Small intestine (tissue), 7 donors: ENCODE measurements around the gene RAB2B. TPM values are rescaled to one million over a fixed set of nuclear protein-coding genes. Genes with fewer than 3 reads are reported as not detected.
A peak's percentile ranks its signal among the peaks of the same experiment; 100 is the strongest.

ENCODE experiments used
- DNase-seq, 2 donors: peaks; one replicate each; pipeline versions ENCODE4 v3.0.0 to v3.0.0-alpha.2; 2013
- FAIRE-seq: peaks from 2 replicates; lab custom pipeline; 2012; peaks lifted over from hg19 to GRCh38; lab: Jason Lieb, UNC
- H3K27ac ChIP-seq, 3 donors: one replicate each; pipeline ENCODE4 v1.5.1; 2013; ENCODE audit warnings: low read length in 2 of 3, mild to moderate bottlenecking in 2 of 3, control low read depth in 1 of 3, inconsistent platforms in 1 of 3, low read depth in 1 of 3, moderate library complexity in 1 of 3
- H3K27me3 ChIP-seq, 3 donors: one replicate each; pipeline ENCODE4 v1.6.1; 2013; ENCODE audit warnings: low read length in 3 of 3, inconsistent platforms in 1 of 3; ENCODE audit not compliant: control insufficient read depth in 3 of 3, insufficient read depth in 3 of 3
- H3K36me3 ChIP-seq, 3 donors: one replicate each; pipeline ENCODE4 v1.6.1; 2013; ENCODE audit warnings: low read length in 3 of 3, inconsistent platforms in 1 of 3, low read depth in 1 of 3, mild to moderate bottlenecking in 1 of 3, moderate library complexity in 1 of 3; ENCODE audit not compliant: control insufficient read depth in 3 of 3, insufficient read depth in 2 of 3
- H3K4me1 ChIP-seq, 3 donors: one replicate each; pipeline ENCODE4 v1.6.1; 2013; ENCODE audit warnings: low read length in 2 of 3, inconsistent platforms in 1 of 3, low read depth in 1 of 3, mild to moderate bottlenecking in 1 of 3, moderate library complexity in 1 of 3; ENCODE audit not compliant: control insufficient read depth in 3 of 3, insufficient read depth in 2 of 3
- H3K4me3 ChIP-seq, 3 donors: one replicate each; pipeline ENCODE4 v1.5.1; 2013; ENCODE audit warnings: low read length in 3 of 3, control low read depth in 1 of 3, inconsistent platforms in 1 of 3, low read depth in 1 of 3, mild to moderate bottlenecking in 1 of 3, moderate library complexity in 1 of 3
- H3K9me3 ChIP-seq, 2 donors: one replicate each; pipeline ENCODE4 v1.6.1; 2013; ENCODE audit warnings: low read depth in 1 of 2, low read length in 1 of 2; ENCODE audit not compliant: control insufficient read depth in 2 of 2, insufficient read depth in 1 of 2
- WGBS, 3 donors: extraction: QIAGEN DNeasy Blood & Tissue Kit; methylation state at CpG; one replicate each; pipeline ENCODE4 v1.1.7; 2013; 5-methylcytosine and 5-hydroxymethylcytosine counted together
- polyA plus RNA-seq, 4 donors: library from polyadenylated mRNA; stranded (reverse) in 3 of 4; unstranded in 1 of 4; fragments of 200-250 nt in 3 of 4; fragments of 120-200 nt in 1 of 4; gene quantifications; one replicate each; pipeline versions ENCODE4 v1.2.1 to v1.2.3, GENCODE V29; 2013
- donor health status: healthy with polysubstance abuse.
- donor health status: control.
- donor health status: control.
- donor health status: Bipolar disorder and iron deficiency.
- donor health status: healthy.

Gene RAB2B
- polyA plus RNA-seq, 4 donors, result 7.4 to 24.9 (median 8.0) TPM

GRCh38 chr14:21518725-21519124, 42.0 kb upstream of the RAB2B start:
- no peak for FAIRE-seq
- H3K9me3 ChIP-seq, result no peaks in the 10 kb centered on the region
- H3K36me3 ChIP-seq, result peaks cover 0 to 14% (median 0%) of the 10 kb centered on the region in 3 donors
- DNase-seq, result no peak
- 81 to 89% (median 81%) methylated on average over 2 of the region's 2 CpGs for WGBS, 3 donors
- no peaks in the 10 kb centered on the region for H3K4me1 ChIP-seq
- no peak overlapping the region for H3K27ac ChIP-seq
- H3K27me3 ChIP-seq, result no peaks in the 10 kb centered on the region
- no peak overlapping the region for H3K4me3 ChIP-seq

- H3K27me3 ChIP-seq, result no peaks in the 10 kb centered on the region
- WGBS, 3 donors, result 91 to 100% (median 93%) methylated on average over 1 of the region's 1 CpG
- no peak overlapping the region for H3K4me3 ChIP-seq
- DNase-seq (no peak), FAIRE-seq (no peak)
- H3K4me1 ChIP-seq, result peaks cover 2 to 8% (median 3%) of the 10 kb centered on the region in 3 donors
- H3K9me3 ChIP-seq, result no peaks in the 10 kb centered on the region
- H3K36me3 ChIP-seq, result no peaks in the 10 kb centered on the region
- H3K27ac ChIP-seq, result no peak overlapping the region
Measured at GRCh38 chr14:21514341-21514740, 37.6 kb upstream of the RAB2B start.

GRCh38 chr14:21510735-21511657, 34.2 kb upstream of the RAB2B start, which contains the start of gene METTL3:
TSS of gene METTL3 (minus strand) at chr14:21511340. CDS start at chr14:21511223, 117 bp downstream.
- WGBS, 3 donors, result 0% methylated on average over 53 of the region's 53 CpGs
- peaks cover 0 to 11% (median 2%) of the 10 kb centered on the region in 3 donors for H3K36me3 ChIP-seq
- peak; percentile 98 to 99 for DNase-seq
- H3K4me1 ChIP-seq, result peaks cover 2 to 8% (median 6%) of the 10 kb centered on the region in 3 donors
- no peak for FAIRE-seq
- peak within 1 kb of the TSS; percentile 85 to 94 (median 91) for H3K27ac ChIP-seq
- no peaks in the 10 kb centered on the region for H3K27me3 ChIP-seq
- H3K9me3 ChIP-seq, result no peaks in the 10 kb centered on the region
- peak within 1 kb of the TSS; percentile 77 to 83 (median 82) for H3K4me3 ChIP-seq

DNA sequence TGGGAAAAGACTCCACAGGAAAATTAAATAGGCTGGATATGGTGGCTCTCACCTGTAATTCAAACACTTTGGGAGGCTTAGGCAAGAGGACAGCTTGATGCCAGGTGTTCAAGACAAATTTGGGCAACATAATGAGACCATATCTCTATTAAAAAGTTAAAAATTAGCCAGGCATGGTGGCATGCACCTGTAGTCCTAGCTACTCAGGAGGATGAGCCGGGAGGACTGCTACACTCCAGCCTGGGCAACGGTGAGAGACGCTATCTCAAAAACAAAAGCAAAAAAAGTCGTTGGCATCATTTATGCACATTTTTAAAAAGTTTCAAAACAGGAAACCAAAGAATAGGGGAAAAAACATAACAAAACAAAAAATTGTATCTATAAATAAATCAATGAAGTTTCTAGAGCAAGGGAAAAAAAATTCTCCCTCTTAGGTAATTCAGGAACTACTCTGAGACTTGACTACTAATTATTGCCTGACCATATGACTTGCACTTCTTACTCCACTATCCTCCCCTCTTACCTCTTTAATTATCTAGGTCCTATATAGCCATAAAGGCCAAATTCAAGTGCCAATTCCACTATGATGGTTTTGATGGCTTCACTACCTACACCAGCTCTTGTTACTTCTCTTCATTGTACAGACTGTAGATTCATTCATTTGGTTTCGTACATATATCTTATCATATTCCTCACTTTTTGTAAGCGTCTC, 32.8 kb upstream of the RAB2B start:
- Histone ChIP-seq H3K27ac (no peak overlapping the region), H3K4me3 (peak overlapping the region in 1 of 3 donors; percentile 82), H3K36me3 (peaks cover 0 to 15% (median 2%) of the 10 kb centered on the region in 3 donors), H3K9me3 (no peaks in the 10 kb centered on the region), H3K4me1 (peaks cover 2 to 8% (median 6%) of the 10 kb centered on the region in 3 donors), H3K27me3 (no peaks in the 10 kb centered on the region)
- FAIRE-seq (no peak), DNase-seq (no peak)
- 64 to 72% (median 66%) methylated on average over 6 of the region's 6 CpGs for WGBS, 3 donors

DNA sequence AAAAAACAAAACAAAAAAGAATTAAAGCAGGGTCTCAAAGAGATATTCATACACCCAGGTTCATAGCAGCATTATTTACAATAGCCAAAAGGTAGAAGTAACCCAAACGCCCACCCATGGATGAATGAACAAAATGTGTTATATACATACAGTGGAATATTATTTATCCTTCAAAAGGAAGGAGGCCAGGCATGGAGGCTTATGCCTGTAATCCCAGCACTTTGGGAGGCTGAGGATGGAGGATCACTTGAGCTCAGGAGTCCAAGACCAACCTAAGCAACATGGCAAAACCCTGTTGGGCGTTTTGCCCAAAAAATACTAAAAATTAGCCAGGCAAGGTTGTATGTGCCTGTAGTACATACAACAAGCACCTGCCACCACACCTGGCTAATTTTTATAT, 29.8 kb upstream of the RAB2B start:
- Histone ChIP-seq H3K4me3 (no peak overlapping the region), H3K4me1 (peaks cover 2 to 8% (median 6%) of the 10 kb centered on the region in 3 donors), H3K36me3 (peaks cover 4 to 30% (median 6%) of the 10 kb centered on the region in 3 donors), H3K27me3 (no peaks in the 10 kb centered on the region), H3K27ac (no peak overlapping the region), H3K9me3 (no peaks in the 10 kb centered on the region)
- FAIRE-seq (no peak), DNase-seq (no peak)
- WGBS, 3 donors, result 91 to 95% (median 92%) methylated on average over 2 of the region's 2 CpGs

DNA sequence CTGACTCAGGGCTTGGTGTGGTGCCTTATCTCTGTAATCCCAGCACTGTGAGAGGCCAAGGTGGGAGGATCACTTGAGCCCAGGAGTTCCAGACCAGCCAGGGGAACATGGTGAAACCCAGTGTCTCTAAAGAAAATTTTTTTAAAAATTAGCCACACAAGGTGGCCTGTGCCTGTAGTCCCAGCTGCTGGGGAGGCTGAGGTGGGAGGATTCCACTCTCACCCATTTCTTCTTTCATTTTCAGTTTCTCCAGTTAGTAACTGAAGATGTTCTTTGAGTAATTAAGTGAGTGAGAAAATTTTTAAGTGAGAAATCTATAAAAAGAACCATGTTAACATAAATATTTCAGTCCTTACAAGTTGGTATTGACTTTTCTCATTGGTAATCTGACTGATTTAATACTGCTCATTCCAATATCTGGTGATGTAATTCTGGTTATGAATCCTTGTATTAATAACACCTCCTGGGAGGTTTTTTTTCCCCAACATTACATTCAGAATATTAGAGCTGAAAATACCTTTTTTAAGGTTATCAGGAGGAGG, 28.3 kb upstream of the RAB2B start:
- H3K4me3 ChIP-seq, result no peak overlapping the region
- no peaks in the 10 kb centered on the region for H3K9me3 ChIP-seq
- FAIRE-seq (no peak), DNase-seq (no peak)
- H3K27me3 ChIP-seq, result no peaks in the 10 kb centered on the region
- H3K36me3 ChIP-seq, result peaks cover 6 to 37% (median 6%) of the 10 kb centered on the region in 3 donors
- H3K4me1 ChIP-seq, result peaks cover under 1 to 7% (median 6%) of the 10 kb centered on the region in 3 donors
- no peak overlapping the region for H3K27ac ChIP-seq

DNA sequence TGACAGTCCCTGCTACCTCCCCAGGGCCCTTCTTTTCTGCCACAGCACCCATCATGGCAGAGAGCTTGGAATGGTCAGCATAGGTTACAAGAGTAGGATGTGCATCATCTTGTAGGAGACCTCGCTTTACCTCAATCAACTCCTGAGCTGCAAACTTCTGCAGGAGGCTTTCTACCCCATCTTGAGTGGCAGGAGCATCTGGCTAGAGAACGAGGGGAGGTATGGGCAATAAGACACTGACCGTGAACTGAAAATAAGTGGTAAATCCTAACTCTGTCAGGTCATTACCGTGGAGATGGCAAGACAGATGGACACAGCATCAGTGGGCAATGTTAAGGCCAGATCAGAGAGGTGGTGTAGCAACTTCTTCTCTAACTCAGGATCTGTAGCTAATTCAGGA, 26.6 kb upstream of the RAB2B start:
- no peak for DNase-seq
- no peak overlapping the region for H3K4me3 ChIP-seq

DNA sequence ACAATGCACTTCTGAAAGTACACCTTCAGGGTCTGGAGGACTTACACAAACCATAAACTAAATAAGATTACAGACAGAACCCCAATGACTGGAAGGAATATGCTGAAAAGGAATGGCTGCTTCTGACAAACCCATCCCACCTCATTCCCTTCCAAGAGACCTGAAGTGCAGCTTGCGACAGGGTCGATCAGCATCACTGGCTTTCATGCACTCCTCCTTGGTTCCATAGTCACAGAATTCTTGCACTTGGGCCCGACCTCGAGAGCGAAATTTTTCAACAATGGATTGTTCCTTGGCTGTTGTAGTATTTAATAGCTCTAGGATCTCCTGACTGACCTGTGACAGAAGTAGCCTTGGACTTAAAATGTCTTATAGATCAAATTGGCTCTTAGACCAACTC, 24.8 kb upstream of the RAB2B start:
- DNase-seq (no peak), FAIRE-seq (no peak)
- 95 to 97% (median 95%) methylated on average over 5 of the region's 5 CpGs for WGBS, 3 donors
- no peak overlapping the region for H3K4me3 ChIP-seq
- no peak overlapping the region for H3K27ac ChIP-seq
- no peaks in the 10 kb centered on the region for H3K9me3 ChIP-seq
- no peaks in the 10 kb centered on the region for H3K27me3 ChIP-seq
- no peaks in the 10 kb centered on the region for H3K4me1 ChIP-seq
- peaks cover 12 to 39% (median 14%) of the 10 kb centered on the region in 3 donors for H3K36me3 ChIP-seq

More for the DNA sequence above, 26.6 kb upstream of the RAB2B start:
- Histone ChIP-seq H3K4me1 (no peaks in the 10 kb centered on the region), H3K9me3 (no peaks in the 10 kb centered on the region), H3K36me3 (peaks cover 9 to 42% (median 10%) of the 10 kb centered on the region in 3 donors), H3K27me3 (no peaks in the 10 kb centered on the region), H3K27ac (no peak overlapping the region)
- FAIRE-seq, result no peak
- WGBS, 3 donors, result 92 to 95% (median 94%) methylated on average over 4 of the region's 4 CpGs
